ENCODE results near the gene LRRC14B.
"Not testable (repeated sequence)": the region's sequence is repeated elsewhere in the genome, so short reads cannot be mapped to it uniquely, and the experiment has no call there.

Gene LRRC14B

DNA sequence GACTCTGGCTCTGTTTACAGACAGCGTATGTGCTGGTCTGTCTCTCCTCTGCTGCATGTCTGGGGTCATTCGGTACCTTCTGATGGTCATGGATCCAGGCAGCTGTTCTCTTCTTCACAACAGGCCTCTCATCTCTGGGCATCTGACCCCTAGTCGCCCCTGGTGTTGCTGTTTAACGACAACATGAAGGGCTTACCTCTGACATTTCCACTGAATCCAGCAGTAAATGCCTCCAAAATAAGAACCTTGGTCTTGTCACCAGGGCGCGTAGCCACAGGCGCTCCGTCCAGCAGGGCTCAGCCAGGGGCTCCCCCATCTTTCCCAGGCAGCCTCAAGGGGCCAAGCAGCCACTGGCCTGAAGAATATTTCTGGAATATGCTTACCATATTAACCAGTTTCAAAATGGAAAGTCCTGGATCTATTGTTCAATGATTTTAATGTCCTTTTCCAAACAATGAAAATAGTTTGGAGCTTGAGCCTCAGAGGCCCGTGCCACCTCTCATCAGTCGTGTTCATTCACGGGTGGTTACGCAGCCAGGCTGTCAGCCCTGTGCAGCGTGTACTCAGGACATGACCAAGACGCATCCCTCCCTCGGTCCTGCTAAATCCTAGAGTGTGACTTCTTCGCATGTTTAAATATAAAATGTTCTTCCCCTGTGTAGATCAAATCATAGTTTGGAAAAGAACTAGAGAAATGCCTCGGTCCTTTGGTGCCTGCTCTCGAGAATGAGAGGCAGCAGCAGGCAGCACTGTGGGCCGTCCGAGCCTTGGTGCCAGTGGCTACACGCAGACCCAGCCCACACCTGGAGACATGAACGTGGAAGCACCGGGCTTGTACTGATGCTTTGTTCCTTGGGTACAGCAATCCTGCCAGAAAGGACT is 30.1 kb upstream of the LRRC14B start:
- no peak for DNase-seq (ENCODE audit: low read depth)

- no peak for DNase-seq (ENCODE audit: low read depth)
Observed at GRCh38 chr5:161803-162110, 29.5 kb upstream of the LRRC14B start.

DNA sequence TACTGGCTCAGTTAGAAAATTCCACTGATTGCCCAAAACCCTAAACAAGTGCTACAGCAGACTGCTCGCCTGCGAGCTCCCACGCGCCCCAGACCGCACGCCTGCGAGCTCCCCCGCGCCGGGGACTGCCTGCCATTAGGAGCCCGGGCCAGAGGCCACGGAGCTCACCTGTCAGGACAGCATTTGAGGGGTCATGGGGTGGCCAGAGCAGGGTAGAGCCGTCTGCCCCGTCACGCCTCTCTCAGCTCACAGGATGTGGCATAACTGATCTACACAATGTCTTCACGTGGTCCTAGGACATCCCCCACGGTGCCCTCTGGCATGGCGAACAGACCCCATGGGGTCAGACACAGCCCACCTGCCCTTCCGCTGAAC is 29.1 kb upstream of the LRRC14B start:
- DNase-seq (ENCODE audit: low read depth), result no peak

DNA sequence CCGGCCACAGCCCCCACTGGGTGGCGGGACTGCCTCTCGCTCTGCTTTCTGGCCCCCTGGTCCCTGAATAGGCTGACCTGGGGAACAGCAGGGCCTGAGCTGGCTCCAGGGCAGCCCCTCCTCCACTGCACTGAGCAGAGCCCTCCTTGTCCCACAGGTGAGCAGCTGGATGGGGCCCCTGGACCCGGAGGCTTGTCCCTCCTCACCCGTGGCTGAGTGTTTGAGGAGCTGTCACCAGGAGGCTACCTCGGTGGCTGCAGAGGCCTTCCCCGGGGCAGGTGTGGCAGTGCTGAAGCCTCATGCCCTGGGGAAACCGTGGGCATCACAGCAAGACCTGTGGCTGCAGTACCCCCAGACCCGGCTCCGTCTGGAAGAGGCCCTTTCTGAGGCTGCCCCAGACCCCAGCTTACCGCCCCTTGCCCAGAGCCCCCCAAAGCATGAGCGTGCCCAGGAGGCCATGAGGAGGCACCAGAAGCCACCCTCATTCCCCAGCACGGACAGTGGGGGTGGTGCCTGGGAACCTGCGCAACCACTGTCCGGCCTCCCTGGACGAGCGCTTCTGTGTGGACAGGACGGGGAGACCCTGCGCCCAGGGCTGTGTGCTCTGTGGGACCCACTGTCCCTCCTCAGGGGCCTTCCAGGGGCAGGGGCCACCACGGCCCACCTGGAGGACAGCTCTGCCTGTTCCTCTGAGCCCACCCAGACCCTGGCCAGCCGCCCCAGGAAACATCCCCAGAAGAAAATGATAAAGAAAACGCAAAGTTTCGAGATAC is 28.5 kb upstream of the LRRC14B start:
- DNase-seq (ENCODE audit: low read depth), result no peak

DNA sequence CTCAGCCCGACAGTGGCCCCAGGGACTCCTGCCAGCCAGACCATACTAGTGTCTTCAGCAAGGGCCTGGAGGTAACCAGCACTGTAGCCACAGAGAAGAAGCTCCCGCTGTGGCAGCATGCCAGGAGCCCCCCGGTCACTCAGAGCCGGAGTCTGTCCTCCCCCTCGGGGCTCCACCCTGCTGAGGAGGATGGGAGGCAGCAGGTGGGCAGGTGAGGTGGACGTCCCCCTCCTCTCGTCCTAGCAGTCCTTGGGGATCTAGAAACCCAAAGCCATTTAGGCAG is 28.0 kb upstream of the LRRC14B start:
- no peak for DNase-seq (ENCODE audit: low read depth)

GRCh38 chr5:163841-164240 is 27.5 kb upstream of the LRRC14B start:
- no peak for DNase-seq (ENCODE audit: low read depth)

DNA sequence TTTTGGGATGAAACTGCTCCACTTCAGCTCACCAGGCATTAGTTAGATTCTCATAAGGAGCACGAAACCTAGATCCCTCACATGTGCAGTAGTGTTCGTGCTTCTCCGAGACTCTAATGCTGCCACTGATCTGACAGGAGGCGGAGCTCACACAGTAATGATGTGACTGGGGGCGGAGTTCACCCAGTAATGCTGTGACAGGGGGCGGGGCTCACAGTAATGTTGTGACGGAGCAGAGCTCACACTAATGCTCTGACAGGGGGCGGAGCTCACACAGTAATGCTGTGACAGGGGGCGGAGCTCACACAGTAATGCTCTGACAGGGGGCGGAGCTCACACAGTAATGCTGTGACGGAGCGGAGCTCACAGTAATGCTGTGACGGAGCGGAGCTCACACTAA is 27.1 kb upstream of the LRRC14B start:
- DNase-seq (ENCODE audit: low read depth), result no peak

GRCh38 chr5:164783-165182 is 26.5 kb upstream of the LRRC14B start:
- DNase-seq (ENCODE audit: low read depth), result not testable (repeated sequence)

- DNase-seq (ENCODE audit: low read depth), result no peak
Observed at GRCh38 chr5:166441-167372, 24.6 kb upstream of the LRRC14B start.

- no peak for DNase-seq (ENCODE audit: low read depth)
Observed at GRCh38 chr5:167511-167910, 23.8 kb upstream of the LRRC14B start.

DNA sequence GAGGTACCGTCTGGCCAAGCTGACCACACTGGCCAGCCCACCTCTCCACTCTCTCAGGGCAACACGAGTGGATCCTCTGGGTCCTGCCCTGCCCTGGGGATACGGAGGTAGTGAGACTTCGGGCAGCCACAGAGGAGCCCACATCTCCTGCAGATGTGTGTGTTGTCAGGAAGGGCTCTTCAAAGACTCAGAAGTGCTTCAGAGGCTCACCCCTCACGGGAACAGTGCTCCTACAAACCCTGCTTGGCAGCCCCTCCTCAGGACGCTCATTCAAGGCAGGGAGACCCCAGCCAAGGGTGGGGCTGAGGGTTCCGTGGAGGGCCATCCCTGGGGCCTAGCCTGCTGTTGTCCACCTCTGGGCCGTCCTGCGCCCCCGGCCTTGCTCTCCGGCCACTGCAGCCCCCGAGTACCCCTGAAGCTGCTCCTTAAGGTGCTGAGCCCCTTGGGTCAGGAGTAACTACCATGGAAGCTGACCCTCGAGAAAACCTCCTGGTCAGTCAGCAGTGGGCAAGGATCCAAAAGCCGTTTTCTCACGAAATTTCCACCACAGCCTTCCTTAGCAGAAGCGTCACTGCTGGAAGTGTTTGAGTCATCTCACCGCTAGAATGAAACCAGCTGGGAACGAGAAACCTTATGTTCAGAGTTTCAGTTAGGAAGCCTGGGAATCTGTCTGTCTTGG is 23.2 kb upstream of the LRRC14B start:
- DNase-seq (ENCODE audit: low read depth), result no peak

DNA sequence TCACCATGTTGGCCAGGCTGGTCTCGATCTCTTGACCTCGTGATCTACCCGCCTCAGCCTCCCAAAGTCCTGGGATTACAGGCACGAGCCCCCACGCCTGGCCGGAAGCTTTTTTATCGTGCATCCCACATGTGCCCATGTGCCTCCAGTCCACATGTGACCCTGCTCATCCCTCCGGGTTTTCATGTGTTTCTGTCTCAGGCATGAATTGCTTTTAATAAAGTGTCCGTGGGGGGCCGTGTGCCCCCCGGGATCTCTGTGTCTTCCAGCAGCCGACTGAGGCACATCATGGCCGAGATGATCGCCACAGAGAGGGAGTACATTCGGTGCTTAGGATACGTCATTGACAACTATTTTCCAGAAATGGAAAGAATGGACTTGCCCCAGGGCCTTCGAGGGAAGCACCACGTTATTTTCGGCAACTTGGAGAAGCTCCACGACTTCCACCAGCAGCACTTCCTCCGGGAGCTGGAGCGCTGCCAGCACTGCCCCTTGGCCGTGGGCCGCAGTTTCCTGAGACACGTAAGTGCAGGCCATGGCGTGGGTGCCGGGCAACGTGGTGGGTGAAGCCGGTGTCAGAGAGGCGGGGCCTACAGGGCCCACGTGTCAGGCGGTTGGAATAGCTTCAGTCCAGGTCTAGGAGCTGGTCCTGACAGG is 22.1 kb upstream of the LRRC14B start:
- no peak for DNase-seq (ENCODE audit: low read depth)

DNA sequence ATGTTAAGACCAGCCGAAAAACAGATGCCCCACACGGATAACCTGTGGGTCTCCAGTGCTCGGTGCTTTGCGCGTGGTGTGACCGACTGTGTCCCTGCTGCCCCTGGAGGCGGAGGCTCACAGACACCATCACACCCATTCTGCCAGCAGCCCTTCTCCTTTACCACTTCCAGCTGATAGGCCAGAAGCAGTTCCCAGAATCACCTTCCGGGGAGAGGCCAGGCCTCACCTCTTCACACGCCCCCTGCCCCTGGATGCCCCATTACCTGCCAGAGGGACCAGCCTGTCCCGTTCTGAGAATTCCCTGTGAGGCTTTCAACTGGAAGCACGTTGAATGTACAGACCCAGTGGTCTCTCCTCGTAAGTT is 21.6 kb upstream of the LRRC14B start:
- no peak for DNase-seq (ENCODE audit: low read depth)

GRCh38 chr5:170971-171800 is 20.1 kb upstream of the LRRC14B start:
- no peak for DNase-seq (ENCODE audit: low read depth)

- no peak for DNase-seq (ENCODE audit: low read depth)
Observed at GRCh38 chr5:171801-172331, 19.4 kb upstream of the LRRC14B start.

GRCh38 chr5:172421-172820 is 18.9 kb upstream of the LRRC14B start:
- DNase-seq (ENCODE audit: low read depth), result no peak

GRCh38 chr5:172841-173251 is 18.4 kb upstream of the LRRC14B start:
- DNase-seq (ENCODE audit: low read depth), result no peak

DNA sequence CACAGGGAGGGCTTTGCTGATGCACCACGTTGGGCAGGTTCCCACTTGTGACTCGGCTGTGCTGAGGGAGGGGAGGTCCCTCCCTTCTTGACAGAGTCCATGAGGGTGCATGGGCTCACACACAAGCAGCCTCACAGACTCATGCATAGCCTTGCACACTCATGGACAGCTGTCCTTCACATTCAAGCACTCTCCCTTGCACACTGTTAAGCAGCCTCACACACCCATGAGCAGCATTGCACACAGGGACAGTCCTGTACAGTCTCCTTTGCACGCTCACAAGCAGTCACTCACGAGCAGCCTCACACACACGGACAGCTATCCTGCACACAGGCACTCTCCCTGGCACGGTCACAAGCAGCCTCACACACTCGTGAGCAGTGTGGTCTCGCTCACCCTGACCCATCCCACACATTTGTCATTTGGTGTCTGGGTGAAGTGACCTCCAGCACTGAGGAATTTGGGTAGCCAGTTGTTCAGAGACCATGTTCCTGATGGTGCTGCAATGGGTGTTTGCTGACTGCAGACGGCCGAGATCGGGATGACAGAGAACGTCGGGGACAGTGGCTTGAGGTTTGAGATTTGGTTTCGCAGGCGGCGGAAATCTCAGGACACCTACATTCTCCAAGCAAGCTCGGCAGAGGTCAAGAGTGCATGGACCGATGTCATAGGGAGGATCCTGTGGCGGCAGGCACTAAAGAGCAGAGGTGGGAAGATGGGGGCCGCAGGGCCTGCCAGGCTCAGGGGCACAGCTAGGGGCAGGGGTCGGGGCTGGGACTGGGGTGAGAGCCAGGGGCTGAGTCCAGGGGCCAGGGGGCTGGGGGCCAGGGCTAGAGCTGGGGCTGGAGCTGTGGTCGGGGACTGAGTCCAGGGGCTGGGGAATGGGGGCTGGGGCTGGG is 17.7 kb upstream of the LRRC14B start:
- no peak for DNase-seq (ENCODE audit: low read depth)

DNA sequence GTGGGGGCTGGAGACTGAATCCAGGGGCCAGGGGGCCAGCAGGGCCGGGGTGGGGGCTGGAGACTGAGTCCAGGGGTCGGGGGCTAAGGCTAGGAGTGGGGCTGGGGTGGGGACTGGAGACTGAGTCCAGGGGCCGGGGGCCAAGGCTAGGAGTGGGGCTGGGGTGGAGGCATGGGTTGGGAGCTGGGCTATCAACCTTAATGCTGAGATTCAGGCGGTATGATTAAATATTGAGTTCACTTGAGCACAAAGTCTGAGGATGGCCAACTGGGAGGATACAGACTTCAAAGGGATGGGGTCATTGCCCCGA is 17.0 kb upstream of the LRRC14B start:
- DNase-seq (ENCODE audit: low read depth), result no peak

Measured in stimulated activated CD8-positive, alpha-beta memory T cell treated with anti-CD3 and anti-CD28 coated beads, Interleukin-12 subunit alpha, Interleukin-12 subunit beta, amount 100 ng/mL, for 1 hour (primary cell).